ENCODE measurements around the gene LMTK3. TPM values are rescaled to one million over a fixed set of nuclear protein-coding genes. Genes with fewer than 3 reads are reported as not detected.

The LMTK3 gene
- total and polyA plus RNA-seq, 2 of the 13 experiments (the other 11 are each of a cell fraction or from before 2014, with no cell fraction given): 0.18 to 0.29 TPM

DNA sequence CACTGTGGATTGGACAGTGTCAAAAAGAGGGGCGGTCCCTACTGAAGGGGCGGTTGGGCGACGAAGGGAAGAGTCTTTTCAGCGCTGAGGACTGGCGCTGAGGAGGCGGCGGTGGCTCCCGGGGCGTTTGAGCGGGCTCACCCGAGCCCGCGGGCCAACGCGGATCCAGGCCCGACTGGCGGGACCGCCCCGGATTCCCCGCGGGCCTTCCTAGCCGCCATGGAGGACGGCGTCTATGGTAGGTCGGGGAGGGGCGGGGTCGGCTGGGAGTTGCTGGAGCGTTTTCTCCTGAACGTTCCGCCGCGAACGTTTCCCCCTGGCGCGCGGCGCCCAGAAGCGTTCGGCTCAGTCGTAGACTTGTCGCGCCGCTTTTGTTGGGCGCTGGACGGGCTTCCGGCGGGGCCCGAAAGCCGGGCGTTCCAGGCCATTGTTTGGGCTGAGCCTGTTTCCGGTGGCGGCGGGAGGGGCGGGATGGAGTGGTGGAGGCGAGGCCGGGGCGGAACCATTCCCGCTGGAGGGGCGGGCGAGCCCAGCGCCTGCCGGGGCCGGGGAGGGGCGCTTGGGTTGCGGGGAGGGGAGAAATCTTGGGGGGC lies 42.2 kb downstream of the LMTK3 start, which contains the start of gene CYTH2 (continued):
- TF ChIP-seq SATB2 (CRISPR knock-in tag; IDR thresholded peaks at IDR 0.05): no peak
- TF ChIP-seq RFX5 (IDR thresholded peaks at IDR 0.05; ENCODE audit: low read depth, low read length): no peak
- TF ChIP-seq ZNF737 (CRISPR knock-in tag; IDR thresholded peaks at IDR 0.05; ENCODE audit: borderline replicate concordance): no peak
- TF ChIP-seq YEATS2 (CRISPR knock-in tag; IDR thresholded peaks at IDR 0.05; ENCODE audit: borderline replicate concordance): no peak; the same call in 1 of the 2 replicates
- TF ChIP-seq, protein P1, sequence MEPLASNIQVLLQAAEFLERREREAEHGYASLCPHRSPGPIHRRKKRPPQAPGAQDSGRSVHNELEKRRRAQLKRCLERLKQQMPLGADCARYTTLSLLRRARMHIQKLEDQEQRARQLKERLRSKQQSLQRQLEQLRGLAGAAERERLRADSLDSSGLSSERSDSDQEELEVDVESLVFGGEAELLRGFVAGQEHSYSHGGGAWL (CRISPR knock-in tag; IDR thresholded peaks at IDR 0.05): peak; percentile 48; the same call in 1 of the 2 replicates
- TF ChIP-seq, protein P2, sequence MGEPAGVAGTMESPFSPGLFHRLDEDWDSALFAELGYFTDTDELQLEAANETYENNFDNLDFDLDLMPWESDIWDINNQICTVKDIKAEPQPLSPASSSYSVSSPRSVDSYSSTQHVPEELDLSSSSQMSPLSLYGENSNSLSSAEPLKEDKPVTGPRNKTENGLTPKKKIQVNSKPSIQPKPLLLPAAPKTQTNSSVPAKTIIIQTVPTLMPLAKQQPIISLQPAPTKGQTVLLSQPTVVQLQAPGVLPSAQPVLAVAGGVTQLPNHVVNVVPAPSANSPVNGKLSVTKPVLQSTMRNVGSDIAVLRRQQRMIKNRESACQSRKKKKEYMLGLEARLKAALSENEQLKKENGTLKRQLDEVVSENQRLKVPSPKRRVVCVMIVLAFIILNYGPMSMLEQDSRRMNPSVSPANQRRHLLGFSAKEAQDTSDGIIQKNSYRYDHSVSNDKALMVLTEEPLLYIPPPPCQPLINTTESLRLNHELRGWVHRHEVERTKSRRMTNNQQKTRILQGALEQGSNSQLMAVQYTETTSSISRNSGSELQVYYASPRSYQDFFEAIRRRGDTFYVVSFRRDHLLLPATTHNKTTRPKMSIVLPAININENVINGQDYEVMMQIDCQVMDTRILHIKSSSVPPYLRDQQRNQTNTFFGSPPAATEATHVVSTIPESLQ (CRISPR knock-in tag; conservative IDR thresholded peaks at IDR 0.05): no peak
- TF ChIP-seq, protein P3, sequence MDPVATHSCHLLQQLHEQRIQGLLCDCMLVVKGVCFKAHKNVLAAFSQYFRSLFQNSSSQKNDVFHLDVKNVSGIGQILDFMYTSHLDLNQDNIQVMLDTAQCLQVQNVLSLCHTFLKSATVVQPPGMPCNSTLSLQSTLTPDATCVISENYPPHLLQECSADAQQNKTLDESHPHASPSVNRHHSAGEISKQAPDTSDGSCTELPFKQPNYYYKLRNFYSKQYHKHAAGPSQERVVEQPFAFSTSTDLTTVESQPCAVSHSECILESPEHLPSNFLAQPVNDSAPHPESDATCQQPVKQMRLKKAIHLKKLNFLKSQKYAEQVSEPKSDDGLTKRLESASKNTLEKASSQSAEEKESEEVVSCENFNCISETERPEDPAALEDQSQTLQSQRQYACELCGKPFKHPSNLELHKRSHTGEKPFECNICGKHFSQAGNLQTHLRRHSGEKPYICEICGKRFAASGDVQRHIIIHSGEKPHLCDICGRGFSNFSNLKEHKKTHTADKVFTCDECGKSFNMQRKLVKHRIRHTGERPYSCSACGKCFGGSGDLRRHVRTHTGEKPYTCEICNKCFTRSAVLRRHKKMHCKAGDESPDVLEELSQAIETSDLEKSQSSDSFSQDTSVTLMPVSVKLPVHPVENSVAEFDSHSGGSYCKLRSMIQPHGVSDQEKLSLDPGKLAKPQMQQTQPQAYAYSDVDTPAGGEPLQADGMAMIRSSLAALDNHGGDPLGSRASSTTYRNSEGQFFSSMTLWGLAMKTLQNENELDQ (CRISPR knock-in tag; IDR thresholded peaks at IDR 0.05; ENCODE audit: borderline replicate concordance): no peak
- TF ChIP-seq, protein P4, sequence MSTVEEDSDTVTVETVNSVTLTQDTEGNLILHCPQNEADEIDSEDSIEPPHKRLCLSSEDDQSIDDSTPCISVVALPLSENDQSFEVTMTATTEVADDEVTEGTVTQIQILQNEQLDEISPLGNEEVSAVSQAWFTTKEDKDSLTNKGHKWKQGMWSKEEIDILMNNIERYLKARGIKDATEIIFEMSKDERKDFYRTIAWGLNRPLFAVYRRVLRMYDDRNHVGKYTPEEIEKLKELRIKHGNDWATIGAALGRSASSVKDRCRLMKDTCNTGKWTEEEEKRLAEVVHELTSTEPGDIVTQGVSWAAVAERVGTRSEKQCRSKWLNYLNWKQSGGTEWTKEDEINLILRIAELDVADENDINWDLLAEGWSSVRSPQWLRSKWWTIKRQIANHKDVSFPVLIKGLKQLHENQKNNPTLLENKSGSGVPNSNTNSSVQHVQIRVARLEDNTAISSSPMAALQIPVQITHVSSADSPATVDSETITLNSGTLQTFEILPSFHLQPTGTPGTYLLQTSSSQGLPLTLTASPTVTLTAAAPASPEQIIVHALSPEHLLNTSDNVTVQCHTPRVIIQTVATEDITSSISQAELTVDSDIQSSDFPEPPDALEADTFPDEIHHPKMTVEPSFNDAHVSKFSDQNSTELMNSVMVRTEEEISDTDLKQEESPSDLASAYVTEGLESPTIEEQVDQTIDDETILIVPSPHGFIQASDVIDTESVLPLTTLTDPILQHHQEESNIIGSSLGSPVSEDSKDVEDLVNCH (CRISPR knock-in tag; IDR thresholded peaks at IDR 0.05): no peak
- no peak; the same call in 1 of the 2 replicates for TF ChIP-seq ZNF333 (CRISPR knock-in tag; IDR thresholded peaks at IDR 0.05; ENCODE audit: borderline replicate concordance)
- no peak for TF ChIP-seq GTF3A (CRISPR knock-in tag; conservative IDR thresholded peaks at IDR 0.05)
- TF ChIP-seq, protein P5, sequence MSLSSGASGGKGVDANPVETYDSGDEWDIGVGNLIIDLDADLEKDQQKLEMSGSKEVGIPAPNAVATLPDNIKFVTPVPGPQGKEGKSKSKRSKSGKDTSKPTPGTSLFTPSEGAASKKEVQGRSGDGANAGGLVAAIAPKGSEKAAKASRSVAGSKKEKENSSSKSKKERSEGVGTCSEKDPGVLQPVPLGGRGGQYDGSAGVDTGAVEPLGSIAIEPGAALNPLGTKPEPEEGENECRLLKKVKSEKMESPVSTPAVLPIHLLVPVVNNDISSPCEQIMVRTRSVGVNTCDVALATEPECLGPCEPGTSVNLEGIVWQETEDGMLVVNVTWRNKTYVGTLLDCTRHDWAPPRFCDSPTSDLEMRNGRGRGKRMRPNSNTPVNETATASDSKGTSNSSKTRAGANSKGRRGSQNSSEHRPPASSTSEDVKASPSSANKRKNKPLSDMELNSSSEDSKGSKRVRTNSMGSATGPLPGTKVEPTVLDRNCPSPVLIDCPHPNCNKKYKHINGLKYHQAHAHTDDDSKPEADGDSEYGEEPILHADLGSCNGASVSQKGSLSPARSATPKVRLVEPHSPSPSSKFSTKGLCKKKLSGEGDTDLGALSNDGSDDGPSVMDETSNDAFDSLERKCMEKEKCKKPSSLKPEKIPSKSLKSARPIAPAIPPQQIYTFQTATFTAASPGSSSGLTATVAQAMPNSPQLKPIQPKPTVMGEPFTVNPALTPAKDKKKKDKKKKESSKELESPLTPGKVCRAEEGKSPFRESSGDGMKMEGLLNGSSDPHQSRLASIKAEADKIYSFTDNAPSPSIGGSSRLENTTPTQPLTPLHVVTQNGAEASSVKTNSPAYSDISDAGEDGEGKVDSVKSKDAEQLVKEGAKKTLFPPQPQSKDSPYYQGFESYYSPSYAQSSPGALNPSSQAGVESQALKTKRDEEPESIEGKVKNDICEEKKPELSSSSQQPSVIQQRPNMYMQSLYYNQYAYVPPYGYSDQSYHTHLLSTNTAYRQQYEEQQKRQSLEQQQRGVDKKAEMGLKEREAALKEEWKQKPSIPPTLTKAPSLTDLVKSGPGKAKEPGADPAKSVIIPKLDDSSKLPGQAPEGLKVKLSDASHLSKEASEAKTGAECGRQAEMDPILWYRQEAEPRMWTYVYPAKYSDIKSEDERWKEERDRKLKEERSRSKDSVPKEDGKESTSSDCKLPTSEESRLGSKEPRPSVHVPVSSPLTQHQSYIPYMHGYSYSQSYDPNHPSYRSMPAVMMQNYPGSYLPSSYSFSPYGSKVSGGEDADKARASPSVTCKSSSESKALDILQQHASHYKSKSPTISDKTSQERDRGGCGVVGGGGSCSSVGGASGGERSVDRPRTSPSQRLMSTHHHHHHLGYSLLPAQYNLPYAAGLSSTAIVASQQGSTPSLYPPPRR (CRISPR knock-in tag; IDR thresholded peaks at IDR 0.05; ENCODE audit: borderline replicate concordance): no peak
- no peak for TF ChIP-seq ZNF335 (CRISPR knock-in tag; IDR thresholded peaks at IDR 0.05)

All from HepG2 (cell line).